AG04450 (cell line): Measurements from ENCODE around the gene FFAR2. TPM values are rescaled to one million over a fixed set of nuclear protein-coding genes. Genes with fewer than 3 reads are reported as not detected.
"Not testable (repeated sequence)": the region's sequence is repeated elsewhere in the genome, so short reads cannot be mapped to it uniquely, and the experiment has no call there.

ENCODE experiments used
- CTCF ChIA-PET: fragments of 300-600, 350-600 bp; formaldehyde crosslinking; extraction: SDS; loops from one replicate; lab custom pipeline; 2022; ENCODE audit warnings: antibody characterized with exemption, inconsistent platforms; lab: Charles Lee
- POLR2A ChIA-PET: fragments of 350-600 bp; formaldehyde crosslinking; extraction: SDS; loops from one replicate; lab custom pipeline; 2021; ENCODE audit warnings: antibody characterized with exemption, inconsistent platforms; lab: Yijun Ruan, JAX
- DNase-seq: peaks from one replicate; pipeline ENCODE4 v3.0.0-alpha.2; 2011; ENCODE audit warnings: low read depth, low spot score
- H3K27ac ChIP-seq: one replicate; pipeline ENCODE4 v1.5.1; 2012; ENCODE audit warnings: low read depth, low read length, control low read depth
- H3K27me3 ChIP-seq: one replicate; pipeline ENCODE4 v1.6.0; 2012; ENCODE audit warnings: low read length; ENCODE audit not compliant: control insufficient read depth, insufficient read depth
- H3K4me3 ChIP-seq: 2 replicates; pipeline ENCODE4 v1.5.1; 2011; ENCODE audit warnings: mild to moderate bottlenecking, low read depth, low read length, control low read depth
- H3K9me3 ChIP-seq: 2 replicates; pipeline ENCODE4 v1.5.1; 2012; ENCODE audit warnings: low read length; ENCODE audit not compliant: control insufficient read depth, insufficient read depth
- polyA plus RNA-seq: library from polyadenylated mRNA; depleted of rRNA; stranded (reverse); fragments of >200 nt; gene quantifications from 2 replicates; pipeline ENCODE4 v1.2.3, GENCODE V29; 2011
- TF ChIP-seq, protein P1 (sequence below): IDR thresholded peaks from 2 replicates; pipeline ENCODE4 v1.5.1; 2011; ENCODE audit warnings: low read depth, low read length, control low read depth, inconsistent platforms

FFAR2 gene
- polyA plus RNA-seq, 1 experiment, result not detected

DNA sequence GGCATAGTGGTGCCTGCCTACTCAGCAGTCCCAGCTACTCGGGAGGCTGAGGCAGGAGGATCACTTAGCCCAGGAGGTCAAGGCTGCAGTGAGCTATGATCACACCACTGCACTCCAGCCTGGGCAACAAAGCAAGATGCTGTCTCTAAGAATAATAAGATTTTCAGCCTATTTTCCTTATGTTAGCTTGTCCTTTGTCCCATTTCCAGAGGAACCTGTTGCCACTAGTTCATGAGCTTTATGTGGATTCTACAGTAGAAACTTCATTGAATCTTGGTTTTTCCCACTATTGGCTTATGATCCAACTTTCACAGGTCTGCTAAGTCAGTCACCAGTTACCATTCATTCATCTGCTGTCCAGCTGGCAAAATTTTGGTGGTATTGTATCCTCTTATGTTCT is 18.2 kb downstream of the FFAR2 start:
- Histone ChIP-seq H3K4me3 (no peak overlapping the region), H3K27me3 (no peaks in the 10 kb centered on the region), H3K9me3 (no peaks in the 10 kb centered on the region), H3K27ac (no peak overlapping the region)
- DNase-seq, result no peak
- ChIA-PET CTCF (interaction anchor here (1.1 kb wide), 1 partner anchor 29 kb away, joined by 3 read pairs; no protein-coding TSS in a partner anchor), POLR2A (no interaction called here)
- TF ChIP-seq, protein P1, sequence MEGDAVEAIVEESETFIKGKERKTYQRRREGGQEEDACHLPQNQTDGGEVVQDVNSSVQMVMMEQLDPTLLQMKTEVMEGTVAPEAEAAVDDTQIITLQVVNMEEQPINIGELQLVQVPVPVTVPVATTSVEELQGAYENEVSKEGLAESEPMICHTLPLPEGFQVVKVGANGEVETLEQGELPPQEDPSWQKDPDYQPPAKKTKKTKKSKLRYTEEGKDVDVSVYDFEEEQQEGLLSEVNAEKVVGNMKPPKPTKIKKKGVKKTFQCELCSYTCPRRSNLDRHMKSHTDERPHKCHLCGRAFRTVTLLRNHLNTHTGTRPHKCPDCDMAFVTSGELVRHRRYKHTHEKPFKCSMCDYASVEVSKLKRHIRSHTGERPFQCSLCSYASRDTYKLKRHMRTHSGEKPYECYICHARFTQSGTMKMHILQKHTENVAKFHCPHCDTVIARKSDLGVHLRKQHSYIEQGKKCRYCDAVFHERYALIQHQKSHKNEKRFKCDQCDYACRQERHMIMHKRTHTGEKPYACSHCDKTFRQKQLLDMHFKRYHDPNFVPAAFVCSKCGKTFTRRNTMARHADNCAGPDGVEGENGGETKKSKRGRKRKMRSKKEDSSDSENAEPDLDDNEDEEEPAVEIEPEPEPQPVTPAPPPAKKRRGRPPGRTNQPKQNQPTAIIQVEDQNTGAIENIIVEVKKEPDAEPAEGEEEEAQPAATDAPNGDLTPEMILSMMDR, result no peak

DNA sequence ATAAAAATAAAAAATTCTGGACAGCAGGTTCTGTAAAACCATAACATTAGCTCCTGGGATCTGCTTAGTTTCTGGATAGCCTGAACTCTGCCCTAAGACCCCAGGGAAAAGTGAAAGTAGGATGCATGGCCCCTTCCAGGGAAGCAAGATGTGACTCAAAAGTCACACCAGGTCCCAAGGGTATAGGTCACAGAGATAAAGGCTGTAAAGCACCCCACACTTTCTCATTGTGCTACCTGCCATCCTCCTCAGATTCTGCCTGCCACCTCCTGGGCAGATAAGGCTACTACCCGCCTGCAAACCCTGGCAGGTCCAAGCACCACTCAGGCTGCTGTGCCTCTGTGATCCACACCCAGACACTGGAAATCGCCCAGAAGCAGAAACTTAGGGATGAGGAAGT is 20.6 kb downstream of the FFAR2 start:
- CTCF ChIA-PET, result interaction anchor here (1.2 to 1.7 kb wide), 3 partner anchors 49 to 118 kb away, joined by 3 to 4 read pairs (median 3); no protein-coding TSS in a partner anchor
- DNase-seq, result no peak
- H3K27me3 ChIP-seq, result no peaks in the 10 kb centered on the region
- H3K27ac ChIP-seq, result no peak overlapping the region
- H3K9me3 ChIP-seq, result no peaks in the 10 kb centered on the region
- POLR2A ChIA-PET, result no interaction called here
- TF ChIP-seq, protein P1, result peak; percentile 42
- H3K4me3 ChIP-seq, result no peak overlapping the region

DNA sequence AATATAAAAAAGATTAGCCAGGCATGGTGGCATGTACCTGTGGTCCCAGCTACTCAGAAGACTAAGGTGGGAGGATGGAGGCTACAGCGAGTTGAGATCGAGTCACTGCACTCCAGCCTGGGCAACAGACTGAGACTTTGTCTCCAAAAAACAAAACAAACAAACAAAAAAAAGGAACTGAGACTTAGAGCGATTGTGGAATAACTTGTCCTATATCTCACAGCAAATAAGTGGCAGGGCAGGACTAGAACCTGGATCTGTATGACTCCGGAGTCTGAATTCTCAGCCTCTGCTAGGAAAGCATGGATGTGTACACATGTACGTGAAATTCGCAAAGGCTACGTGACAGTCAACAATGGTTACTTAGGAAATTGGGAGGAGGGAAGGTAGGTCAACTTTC is 22.1 kb downstream of the FFAR2 start:
- ChIA-PET POLR2A (no interaction called here), CTCF (interaction anchor here (1.0 to 1.2 kb wide), 2 partner anchors 25 kb away, joined by 3 read pairs; no protein-coding TSS in a partner anchor)
- Histone ChIP-seq H3K27me3 (no peaks in the 10 kb centered on the region), H3K9me3 (no peaks in the 10 kb centered on the region), H3K27ac (no peak overlapping the region), H3K4me3 (no peak overlapping the region)
- no peak for DNase-seq
- TF ChIP-seq, protein P1, result no peak

DNA sequence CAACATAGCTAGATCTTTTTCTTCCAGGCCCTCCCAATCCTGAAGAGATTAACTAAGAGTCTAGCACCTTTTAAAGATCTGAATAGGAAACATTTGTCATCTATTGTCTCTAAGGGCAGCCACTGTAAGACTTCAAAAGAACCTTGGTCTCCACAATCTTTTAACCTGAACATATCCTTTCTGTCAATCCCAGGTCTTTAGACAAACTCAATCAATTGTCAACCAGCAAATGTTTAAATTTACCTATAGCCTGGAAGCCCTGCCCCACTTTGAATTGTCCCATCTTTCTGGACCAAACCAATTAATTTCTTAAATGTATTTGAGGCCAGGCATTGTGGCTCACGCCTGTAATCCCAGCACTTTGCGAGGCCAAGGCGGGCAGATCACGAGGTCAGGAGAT is 23.0 kb downstream of the FFAR2 start:
- DNase-seq, H3K4me3 ChIP-seq, POLR2A ChIA-PET, H3K27me3 ChIP-seq, H3K27ac ChIP-seq, H3K9me3 ChIP-seq: not testable (repeated sequence)
- CTCF ChIA-PET, result interaction anchor here (0.6 to 1.2 kb wide), 2 partner anchors 24 to 232 kb away, joined by 3 read pairs; no protein-coding TSS in a partner anchor

DNA sequence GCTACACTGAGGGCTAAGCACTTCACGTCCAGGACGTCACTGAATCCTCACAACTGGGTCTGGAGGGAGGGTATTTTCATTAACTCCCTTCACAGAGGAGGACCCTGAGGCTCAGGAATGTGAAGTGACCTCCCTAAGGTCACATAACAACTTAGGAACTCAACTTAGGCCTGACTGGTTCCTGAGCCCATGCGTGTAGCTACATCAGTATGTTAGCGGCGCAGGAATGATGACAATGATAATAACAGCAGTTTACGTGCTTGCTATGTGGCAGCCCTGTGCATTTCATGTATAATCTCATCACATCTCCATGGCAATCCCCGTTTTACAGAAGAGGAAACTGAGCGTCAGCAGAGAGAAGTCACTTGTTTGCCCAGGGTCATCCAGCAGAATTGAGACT is 23.9 kb downstream of the FFAR2 start:
- H3K9me3 ChIP-seq, result no peaks in the 10 kb centered on the region
- CTCF ChIA-PET, result no interaction called here
- H3K27me3 ChIP-seq, result no peaks in the 10 kb centered on the region
- TF ChIP-seq, protein P1, result no peak
- POLR2A ChIA-PET, result no interaction called here
- DNase-seq, result no peak
- H3K4me3 ChIP-seq, result no peak overlapping the region
- H3K27ac ChIP-seq, result no peak overlapping the region
